GM19238 (cell line): ENCODE data around the gene HOXC11.

ENCODE experiments used
- DNase-seq: peaks from one replicate; pipeline ENCODE4 v3.0.0; 2011; ENCODE audit warnings: low spot score; ENCODE audit not compliant: insufficient read length

The HOXC11 gene

GRCh38 chr12:53942467-53942997 lies 30.4 kb upstream of the HOXC11 start:
- DNase-seq = no peak

- no peak for DNase-seq
Observed at GRCh38 chr12:53944209-53944608, 28.7 kb upstream of the HOXC11 start.

GRCh38 chr12:53944907-53945847 lies 27.7 kb upstream of the HOXC11 start:
- no peak for DNase-seq

GRCh38 chr12:53947743-53948142 lies 25.2 kb upstream of the HOXC11 start:
- no peak for DNase-seq

GRCh38 chr12:53948650-53949593 lies 24.0 kb upstream of the HOXC11 start:
- DNase-seq = no peak

- no peak for DNase-seq
Observed at GRCh38 chr12:53949631-53950436, 23.1 kb upstream of the HOXC11 start.

- DNase-seq = no peak
Observed at GRCh38 chr12:53950437-53950773, 22.5 kb upstream of the HOXC11 start.

- DNase-seq = no peak
Observed at GRCh38 chr12:53950789-53951576, 21.9 kb upstream of the HOXC11 start.

GRCh38 chr12:53951577-53952334 lies 21.2 kb upstream of the HOXC11 start:
- DNase-seq = no peak

- no peak for DNase-seq
Observed at GRCh38 chr12:53952335-53952694, 20.6 kb upstream of the HOXC11 start.

GRCh38 chr12:53952871-53953734 lies 19.8 kb upstream of the HOXC11 start:
- no peak for DNase-seq

GRCh38 chr12:53953831-53954693 lies 18.9 kb upstream of the HOXC11 start:
- no peak for DNase-seq

GRCh38 chr12:53954694-53955035 lies 18.3 kb upstream of the HOXC11 start, which contains the start of gene HOXC12:
TSS of gene HOXC12 (plus strand) at chr12:53954903. CDS start at chr12:53954930, 27 bp downstream.
- no peak for DNase-seq

- no peak for DNase-seq
Observed at GRCh38 chr12:53955036-53955775, 17.7 kb upstream of the HOXC11 start.

GRCh38 chr12:53955776-53956250 lies 17.1 kb upstream of the HOXC11 start:
- DNase-seq = no peak

GRCh38 chr12:53956251-53956887 lies 16.6 kb upstream of the HOXC11 start:
- no peak for DNase-seq
